ENCODE results near the gene ASXL1. TPM values are rescaled to one million over a fixed set of nuclear protein-coding genes. Genes with fewer than 3 reads are reported as not detected.

Gene ASXL1
- total and polyA plus RNA-seq, 2 experiments from 2014 or later, result 10.4 to 29.0 TPM

GRCh38 chr20:32451340-32451681, 93.2 kb downstream of the ASXL1 start:
- H3K36me3 ChIP-seq (ENCODE audit: insufficient read depth), result peaks cover 12% of the 10 kb centered on the region
- Mint-ChIP-seq H3K4me1 (no peaks in the 10 kb centered on the region), H3K9me3 (no peaks in the 10 kb centered on the region), H3K36me3 (ENCODE audit: low read depth) (peaks cover 38% of the 10 kb centered on the region), H3K4me3 (no peak overlapping the region), H3K27ac (no peak overlapping the region), H3K27me3 (ENCODE audit: insufficient read depth, low read depth, poor library complexity) (peaks cover 9% of the 10 kb centered on the region)
- H3F3A ChIP-seq (replicated peaks; ENCODE audit: low read depth), result 0 out of 2 replicates have a peak, but pooled peaks cover under 1% of the 10 kb centered on the region
- H3K27me3 ChIP-seq (ENCODE audit: insufficient read depth), result no peaks in the 10 kb centered on the region
- ATAC-seq (no peak), DNase-seq (ENCODE audit: low spot score) (no peak)
- H3K9me2 ChIP-seq (ENCODE audit: insufficient read depth), result no peaks in the 10 kb centered on the region
- H3K4me3 ChIP-seq, result no peak overlapping the region
- no peak overlapping the region for H3K27ac ChIP-seq (ENCODE audit: low read depth)
- H3K4me1 ChIP-seq (ENCODE audit: insufficient read depth), result no peaks in the 10 kb centered on the region
- TF ChIP-seq ZNF331 (CRISPR knock-in tag; IDR thresholded peaks at IDR 0.05; ENCODE audit: low read depth) (no peak), EZH2phosphoT487 (IDR thresholded peaks at IDR 0.05; ENCODE audit: unreplicated experiment) (no peak), POLR2AphosphoS5 (IDR thresholded peaks at IDR 0.05; ENCODE audit: low read depth) (no peak), NANOG (IDR thresholded peaks at IDR 0.05; ENCODE audit: borderline replicate concordance) (no peak), EZH2 (IDR thresholded peaks at IDR 0.05; ENCODE audit: low read depth, unreplicated experiment) (no peak), ETS1 (IDR thresholded peaks at IDR 0.05) (no peak), CREB1 (CRISPR knock-in tag; IDR thresholded peaks at IDR 0.05; ENCODE audit: low read depth) (no peak), STAT1 (IDR thresholded peaks at IDR 0.05; ENCODE audit: unreplicated experiment) (no peak), ZNF114 (CRISPR knock-in tag; IDR thresholded peaks at IDR 0.05) (no peak), JUNB (IDR thresholded peaks at IDR 0.05; ENCODE audit: unreplicated experiment) (no peak)
- TF ChIP-seq, protein P1, sequence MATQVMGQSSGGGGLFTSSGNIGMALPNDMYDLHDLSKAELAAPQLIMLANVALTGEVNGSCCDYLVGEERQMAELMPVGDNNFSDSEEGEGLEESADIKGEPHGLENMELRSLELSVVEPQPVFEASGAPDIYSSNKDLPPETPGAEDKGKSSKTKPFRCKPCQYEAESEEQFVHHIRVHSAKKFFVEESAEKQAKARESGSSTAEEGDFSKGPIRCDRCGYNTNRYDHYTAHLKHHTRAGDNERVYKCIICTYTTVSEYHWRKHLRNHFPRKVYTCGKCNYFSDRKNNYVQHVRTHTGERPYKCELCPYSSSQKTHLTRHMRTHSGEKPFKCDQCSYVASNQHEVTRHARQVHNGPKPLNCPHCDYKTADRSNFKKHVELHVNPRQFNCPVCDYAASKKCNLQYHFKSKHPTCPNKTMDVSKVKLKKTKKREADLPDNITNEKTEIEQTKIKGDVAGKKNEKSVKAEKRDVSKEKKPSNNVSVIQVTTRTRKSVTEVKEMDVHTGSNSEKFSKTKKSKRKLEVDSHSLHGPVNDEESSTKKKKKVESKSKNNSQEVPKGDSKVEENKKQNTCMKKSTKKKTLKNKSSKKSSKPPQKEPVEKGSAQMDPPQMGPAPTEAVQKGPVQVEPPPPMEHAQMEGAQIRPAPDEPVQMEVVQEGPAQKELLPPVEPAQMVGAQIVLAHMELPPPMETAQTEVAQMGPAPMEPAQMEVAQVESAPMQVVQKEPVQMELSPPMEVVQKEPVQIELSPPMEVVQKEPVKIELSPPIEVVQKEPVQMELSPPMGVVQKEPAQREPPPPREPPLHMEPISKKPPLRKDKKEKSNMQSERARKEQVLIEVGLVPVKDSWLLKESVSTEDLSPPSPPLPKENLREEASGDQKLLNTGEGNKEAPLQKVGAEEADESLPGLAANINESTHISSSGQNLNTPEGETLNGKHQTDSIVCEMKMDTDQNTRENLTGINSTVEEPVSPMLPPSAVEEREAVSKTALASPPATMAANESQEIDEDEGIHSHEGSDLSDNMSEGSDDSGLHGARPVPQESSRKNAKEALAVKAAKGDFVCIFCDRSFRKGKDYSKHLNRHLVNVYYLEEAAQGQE (IDR thresholded peaks at IDR 0.05; ENCODE audit: unreplicated experiment), result no peak
- TF ChIP-seq, protein P2, sequence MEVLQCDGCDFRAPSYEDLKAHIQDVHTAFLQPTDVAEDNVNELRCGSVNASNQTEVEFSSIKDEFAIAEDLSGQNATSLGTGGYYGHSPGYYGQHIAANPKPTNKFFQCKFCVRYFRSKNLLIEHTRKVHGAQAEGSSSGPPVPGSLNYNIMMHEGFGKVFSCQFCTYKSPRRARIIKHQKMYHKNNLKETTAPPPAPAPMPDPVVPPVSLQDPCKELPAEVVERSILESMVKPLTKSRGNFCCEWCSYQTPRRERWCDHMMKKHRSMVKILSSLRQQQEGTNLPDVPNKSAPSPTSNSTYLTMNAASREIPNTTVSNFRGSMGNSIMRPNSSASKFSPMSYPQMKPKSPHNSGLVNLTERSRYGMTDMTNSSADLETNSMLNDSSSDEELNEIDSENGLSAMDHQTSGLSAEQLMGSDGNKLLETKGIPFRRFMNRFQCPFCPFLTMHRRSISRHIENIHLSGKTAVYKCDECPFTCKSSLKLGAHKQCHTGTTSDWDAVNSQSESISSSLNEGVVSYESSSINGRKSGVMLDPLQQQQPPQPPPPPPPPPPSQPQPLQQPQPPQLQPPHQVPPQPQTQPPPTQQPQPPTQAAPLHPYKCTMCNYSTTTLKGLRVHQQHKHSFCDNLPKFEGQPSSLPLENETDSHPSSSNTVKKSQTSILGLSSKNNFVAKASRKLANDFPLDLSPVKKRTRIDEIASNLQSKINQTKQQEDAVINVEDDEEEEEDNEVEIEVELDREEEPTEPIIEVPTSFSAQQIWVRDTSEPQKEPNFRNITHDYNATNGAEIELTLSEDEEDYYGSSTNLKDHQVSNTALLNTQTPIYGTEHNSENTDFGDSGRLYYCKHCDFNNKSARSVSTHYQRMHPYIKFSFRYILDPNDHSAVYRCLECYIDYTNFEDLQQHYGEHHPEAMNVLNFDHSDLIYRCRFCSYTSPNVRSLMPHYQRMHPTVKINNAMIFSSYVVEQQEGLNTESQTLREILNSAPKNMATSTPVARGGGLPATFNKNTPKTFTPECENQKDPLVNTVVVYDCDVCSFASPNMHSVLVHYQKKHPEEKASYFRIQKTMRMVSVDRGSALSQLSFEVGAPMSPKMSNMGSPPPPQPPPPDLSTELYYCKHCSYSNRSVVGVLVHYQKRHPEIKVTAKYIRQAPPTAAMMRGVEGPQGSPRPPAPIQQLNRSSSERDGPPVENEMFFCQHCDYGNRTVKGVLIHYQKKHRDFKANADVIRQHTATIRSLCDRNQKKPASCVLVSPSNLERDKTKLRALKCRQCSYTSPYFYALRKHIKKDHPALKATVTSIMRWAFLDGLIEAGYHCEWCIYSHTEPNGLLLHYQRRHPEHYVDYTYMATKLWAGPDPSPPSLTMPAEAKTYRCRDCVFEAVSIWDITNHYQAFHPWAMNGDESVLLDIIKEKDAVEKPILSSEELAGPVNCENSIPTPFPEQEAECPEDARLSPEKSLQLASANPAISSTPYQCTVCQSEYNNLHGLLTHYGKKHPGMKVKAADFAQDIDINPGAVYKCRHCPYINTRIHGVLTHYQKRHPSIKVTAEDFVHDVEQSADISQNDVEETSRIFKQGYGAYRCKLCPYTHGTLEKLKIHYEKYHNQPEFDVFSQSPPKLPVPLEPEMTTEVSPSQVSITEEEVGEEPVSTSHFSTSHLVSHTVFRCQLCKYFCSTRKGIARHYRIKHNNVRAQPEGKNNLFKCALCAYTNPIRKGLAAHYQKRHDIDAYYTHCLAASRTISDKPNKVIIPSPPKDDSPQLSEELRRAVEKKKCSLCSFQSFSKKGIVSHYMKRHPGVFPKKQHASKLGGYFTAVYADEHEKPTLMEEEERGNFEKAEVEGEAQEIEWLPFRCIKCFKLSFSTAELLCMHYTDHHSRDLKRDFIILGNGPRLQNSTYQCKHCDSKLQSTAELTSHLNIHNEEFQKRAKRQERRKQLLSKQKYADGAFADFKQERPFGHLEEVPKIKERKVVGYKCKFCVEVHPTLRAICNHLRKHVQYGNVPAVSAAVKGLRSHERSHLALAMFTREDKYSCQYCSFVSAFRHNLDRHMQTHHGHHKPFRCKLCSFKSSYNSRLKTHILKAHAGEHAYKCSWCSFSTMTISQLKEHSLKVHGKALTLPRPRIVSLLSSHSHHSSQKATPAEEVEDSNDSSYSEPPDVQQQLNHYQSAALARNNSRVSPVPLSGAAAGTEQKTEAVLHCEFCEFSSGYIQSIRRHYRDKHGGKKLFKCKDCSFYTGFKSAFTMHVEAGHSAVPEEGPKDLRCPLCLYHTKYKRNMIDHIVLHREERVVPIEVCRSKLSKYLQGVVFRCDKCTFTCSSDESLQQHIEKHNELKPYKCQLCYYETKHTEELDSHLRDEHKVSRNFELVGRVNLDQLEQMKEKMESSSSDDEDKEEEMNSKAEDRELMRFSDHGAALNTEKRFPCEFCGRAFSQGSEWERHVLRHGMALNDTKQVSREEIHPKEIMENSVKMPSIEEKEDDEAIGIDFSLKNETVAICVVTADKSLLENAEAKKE (CRISPR knock-in tag; IDR thresholded peaks at IDR 0.05), result no peak
- peaks cover 26% of the 10 kb centered on the region for H4K20me1 ChIP-seq (replicated peaks; ENCODE audit: insufficient read depth)
- no peak overlapping the region for H2AFZ ChIP-seq
- no peak overlapping the region for H3K4me2 ChIP-seq
- 0 out of 2 replicates have a peak, but pooled peaks cover 4% of the 10 kb centered on the region for H3K79me2 ChIP-seq (replicated peaks; ENCODE audit: insufficient read depth)

All from GM23338 (cell line).